HG03442 (cell line): Measurements from ENCODE around the gene SLFN11.
"Not testable (repeated sequence)": the region's sequence is repeated elsewhere in the genome, so short reads cannot be mapped to it uniquely, and the experiment has no call there.

ENCODE experiments used
- ATAC-seq: cut with Tn5 transposase; IDR thresholded peaks from one replicate; pipeline ENCODE4 v1.9.1; 2021; ENCODE audit warnings: mild to moderate bottlenecking, moderate library complexity; ENCODE audit not compliant: unreplicated experiment

The SLFN11 gene

GRCh38 chr17:35373534-35373983, at the start of gene SLFN11:
Gene SLFN11 (minus strand): TSS chr17:35373621. CDS start chr17:35363807, 9,814 bp downstream.
- ATAC-seq: no peak

- not testable (repeated sequence) for ATAC-seq
Measured at GRCh38 chr17:35421069-35421468, 47.6 kb upstream of the SLFN11 start.

- no peak for ATAC-seq
Measured at GRCh38 chr17:35416659-35417058, 43.2 kb upstream of the SLFN11 start.

- not testable (repeated sequence) for ATAC-seq
Measured at GRCh38 chr17:35414707-35415106, 41.3 kb upstream of the SLFN11 start.

GRCh38 chr17:35414247-35414646, 40.8 kb upstream of the SLFN11 start:
- ATAC-seq: no peak

- ATAC-seq: no peak
Measured at GRCh38 chr17:35407531-35407930, 34.1 kb upstream of the SLFN11 start.

GRCh38 chr17:35406568-35406967, 33.1 kb upstream of the SLFN11 start:
- ATAC-seq: no peak

GRCh38 chr17:35404360-35404759, 30.9 kb upstream of the SLFN11 start:
- ATAC-seq: no peak

- ATAC-seq: not testable (repeated sequence)
Measured at GRCh38 chr17:35393783-35394182, 20.4 kb upstream of the SLFN11 start.

GRCh38 chr17:35390663-35391062, 17.2 kb upstream of the SLFN11 start:
- ATAC-seq: no peak

- ATAC-seq: no peak
Measured at GRCh38 chr17:35390156-35390555, 16.7 kb upstream of the SLFN11 start.

GRCh38 chr17:35387496-35387895, 14.1 kb upstream of the SLFN11 start:
- no peak for ATAC-seq

- ATAC-seq: no peak
Measured at GRCh38 chr17:35377706-35378105, 4.3 kb upstream of the SLFN11 start.

- ATAC-seq: no peak
Measured at GRCh38 chr17:35377068-35377467, 3.6 kb upstream of the SLFN11 start.

GRCh38 chr17:35376245-35376644, 2.8 kb upstream of the SLFN11 start:
- ATAC-seq: no peak

- ATAC-seq: no peak
Measured at GRCh38 chr17:35374766-35375344, 1.4 kb upstream of the SLFN11 start.

- no peak for ATAC-seq
Measured at GRCh38 chr17:35373984-35374765, 754 bp upstream of the SLFN11 start.

GRCh38 chr17:35372846-35373533, 431 bp downstream of the SLFN11 start:
- ATAC-seq: no peak

- ATAC-seq: no peak
Measured at GRCh38 chr17:35371934-35372333, 1.5 kb downstream of the SLFN11 start.

GRCh38 chr17:35368081-35368830, 5.2 kb downstream of the SLFN11 start:
- ATAC-seq: peak; percentile 88

GRCh38 chr17:35361027-35361426, 12.4 kb downstream of the SLFN11 start:
- no peak for ATAC-seq
